Loucy (cell line): ENCODE results near the gene THADA.

Experiments used
- H2AFZ ChIP-seq: fragments of 200-600 bp; sonication (generic); 2 replicates; pipeline ENCODE4 v1.6.0; 2016; ENCODE audit warnings: antibody characterized with exemption, mild to moderate bottlenecking, low read length, moderate library complexity
- H3F3A ChIP-seq: fragments of 200-600 bp; 2 replicates; pipeline ENCODE4 v1.6.0; 2016; ENCODE audit warnings: antibody characterized with exemption, low read depth, mild to moderate bottlenecking
- H3K27me3 ChIP-seq: fragments of 200-600 bp; sonication (generic); 2 replicates; pipeline ENCODE4 v1.6.1; 2014; ENCODE audit warnings: low read length, mild to moderate bottlenecking; ENCODE audit not compliant: insufficient read depth, poor library complexity, severe bottlenecking
- H3K36me3 ChIP-seq: fragments of 200-600 bp; sonication (generic); 2 replicates; pipeline ENCODE4 v1.6.1; 2016; ENCODE audit warnings: low read length; ENCODE audit not compliant: insufficient read depth
- H3K4me1 ChIP-seq: fragments of 200-600 bp; sonication (generic); 2 replicates; pipeline ENCODE4 v1.5.1; 2014; ENCODE audit warnings: low read length, mild to moderate bottlenecking; ENCODE audit not compliant: insufficient read depth, poor library complexity, severe bottlenecking
- H3K4me2 ChIP-seq: fragments of 200-600 bp; sonication (generic); 2 replicates; pipeline ENCODE4 v1.6.0; 2014; ENCODE audit warnings: antibody characterized with exemption, low read length, low read depth, mild to moderate bottlenecking; ENCODE audit not compliant: poor library complexity, severe bottlenecking
- H3K4me3 ChIP-seq: fragments of 200-600 bp; sonication (generic); 2 replicates; pipeline ENCODE4 v1.5.1; 2014; ENCODE audit warnings: low read length, mild to moderate bottlenecking, mixed read lengths; ENCODE audit not compliant: poor library complexity, severe bottlenecking
- H3K79me2 ChIP-seq: fragments of 200-600 bp; sonication (generic); 2 replicates; pipeline ENCODE4 v1.6.1; 2014; ENCODE audit warnings: low read length; ENCODE audit not compliant: insufficient read depth
- H3K9ac ChIP-seq: fragments of 200-600 bp; sonication (generic); 2 replicates; pipeline ENCODE4 v1.6.0; 2014; ENCODE audit warnings: mild to moderate bottlenecking, low read depth, low read length, moderate library complexity; ENCODE audit not compliant: poor library complexity, severe bottlenecking
- H3K9me2 ChIP-seq: fragments of 200-600 bp; sonication (generic); replicated peaks from 2 replicates; pipeline ENCODE4 v1.6.1; 2016; ENCODE audit warnings: low read depth, low read length, mixed read lengths
- H3K9me3 ChIP-seq: fragments of 200-600 bp; sonication (generic); 2 replicates; pipeline ENCODE4 v1.6.1; 2014; ENCODE audit warnings: mild to moderate bottlenecking, antibody characterized with exemption, low read length, low read depth; ENCODE audit not compliant: insufficient read depth
- H4K20me1 ChIP-seq: fragments of 200-600 bp; sonication (generic); 2 replicates; pipeline ENCODE4 v1.6.0; 2014; ENCODE audit warnings: antibody characterized with exemption, low read length, mild to moderate bottlenecking; ENCODE audit not compliant: insufficient read depth, poor library complexity, severe bottlenecking
- EZH2phosphoT487 ChIP-seq: fragments of 200-600 bp; IDR thresholded peaks from 2 replicates; pipeline ENCODE4 v1.6.1; 2018; ENCODE audit warnings: antibody characterized with exemption, mild to moderate bottlenecking, moderate library complexity, borderline replicate concordance
- TF ChIP-seq, protein P1 (sequence below): fragments of 200-600 bp; sonication (generic); conservative IDR thresholded peaks from 2 replicates; pipeline ENCODE4 v1.5.1; 2014; ENCODE audit warnings: mild to moderate bottlenecking, antibody characterized with exemption, low read length

THADA gene

GRCh38 chr2:43227830-43228281, 368.0 kb downstream of the THADA start:
- Histone ChIP-seq H3K4me3 (peak overlapping the region; percentile 97), H3K4me1 (peaks cover 30% of the 10 kb centered on the region), H3K9ac (peak overlapping the region; percentile 100), H3K4me2 (peak overlapping the region; percentile 89), H2AFZ (no peak overlapping the region), H3K9me3 (no peaks in the 10 kb centered on the region), H3F3A (peaks cover 8% of the 10 kb centered on the region), H4K20me1 (peaks cover 22% of the 10 kb centered on the region), H3K27me3 (no peaks in the 10 kb centered on the region), H3K9me2 (no peaks in the 10 kb centered on the region), H3K79me2 (peaks cover 54% of the 10 kb centered on the region), H3K36me3 (peaks cover 26% of the 10 kb centered on the region)
- TF ChIP-seq, protein P1, sequence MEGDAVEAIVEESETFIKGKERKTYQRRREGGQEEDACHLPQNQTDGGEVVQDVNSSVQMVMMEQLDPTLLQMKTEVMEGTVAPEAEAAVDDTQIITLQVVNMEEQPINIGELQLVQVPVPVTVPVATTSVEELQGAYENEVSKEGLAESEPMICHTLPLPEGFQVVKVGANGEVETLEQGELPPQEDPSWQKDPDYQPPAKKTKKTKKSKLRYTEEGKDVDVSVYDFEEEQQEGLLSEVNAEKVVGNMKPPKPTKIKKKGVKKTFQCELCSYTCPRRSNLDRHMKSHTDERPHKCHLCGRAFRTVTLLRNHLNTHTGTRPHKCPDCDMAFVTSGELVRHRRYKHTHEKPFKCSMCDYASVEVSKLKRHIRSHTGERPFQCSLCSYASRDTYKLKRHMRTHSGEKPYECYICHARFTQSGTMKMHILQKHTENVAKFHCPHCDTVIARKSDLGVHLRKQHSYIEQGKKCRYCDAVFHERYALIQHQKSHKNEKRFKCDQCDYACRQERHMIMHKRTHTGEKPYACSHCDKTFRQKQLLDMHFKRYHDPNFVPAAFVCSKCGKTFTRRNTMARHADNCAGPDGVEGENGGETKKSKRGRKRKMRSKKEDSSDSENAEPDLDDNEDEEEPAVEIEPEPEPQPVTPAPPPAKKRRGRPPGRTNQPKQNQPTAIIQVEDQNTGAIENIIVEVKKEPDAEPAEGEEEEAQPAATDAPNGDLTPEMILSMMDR, result no peak
- no peak for TF ChIP-seq EZH2phosphoT487

GRCh38 chr2:43226955-43227829, 368.6 kb downstream of the THADA start:
- no peaks in the 10 kb centered on the region for H3K9me3 ChIP-seq
- H3K4me2 ChIP-seq, result peak overlapping the region; percentile 89
- H3K36me3 ChIP-seq, result peaks cover 33% of the 10 kb centered on the region
- peak overlapping the region; percentile 100 for H3K9ac ChIP-seq
- peaks cover 61% of the 10 kb centered on the region for H3K79me2 ChIP-seq
- H4K20me1 ChIP-seq, result peaks cover 29% of the 10 kb centered on the region
- peaks cover 8% of the 10 kb centered on the region for H3F3A ChIP-seq
- no peaks in the 10 kb centered on the region for H3K9me2 ChIP-seq
- no peaks in the 10 kb centered on the region for H3K27me3 ChIP-seq
- TF ChIP-seq, protein P1, result no peak
- TF ChIP-seq EZH2phosphoT487, result no peak
- peak overlapping the region; percentile 34; the same call in 1 of the 2 replicates for H2AFZ ChIP-seq
- H3K4me1 ChIP-seq, result peaks cover 36% of the 10 kb centered on the region
- H3K4me3 ChIP-seq, result peak overlapping the region; percentile 97

GRCh38 chr2:43226558-43226954, 369.3 kb downstream of the THADA start, which contains the start of gene ZFP36L2:
Gene ZFP36L2, minus strand, starts transcription at chr2:43226606. Its CDS starts 291 bp downstream, at chr2:43226315.
- Histone ChIP-seq H3K4me3 (peak within 1 kb of the TSS; percentile 97), H3F3A (peaks cover 10% of the 10 kb centered on the region), H3K4me1 (peaks cover 41% of the 10 kb centered on the region), H3K27me3 (no peaks in the 10 kb centered on the region), H3K9me3 (no peaks in the 10 kb centered on the region), H3K9me2 (no peaks in the 10 kb centered on the region), H3K36me3 (peaks cover 35% of the 10 kb centered on the region), H3K79me2 (peaks cover 67% of the 10 kb centered on the region), H2AFZ (peak within 1 kb of the TSS; percentile 34; the same call in 1 of the 2 replicates), H4K20me1 (peaks cover 35% of the 10 kb centered on the region), H3K9ac (peak within 1 kb of the TSS; percentile 100), H3K4me2 (peak within 1 kb of the TSS; percentile 97)
- TF ChIP-seq EZH2phosphoT487, result no peak
- TF ChIP-seq, protein P1, result no peak
